Gastrocnemius medialis (tissue), 4 donors: ENCODE measurements around the gene HSPB9. TPM values are rescaled to one million over a fixed set of nuclear protein-coding genes. Genes with fewer than 3 reads are reported as not detected.
A peak's percentile ranks its signal among the peaks of the same experiment; 100 is the strongest.

Experiments
- ATAC-seq, 2 donors: fragments of 150-250 bp; one replicate each; pipeline ENCODE4 v1.9.1; 2016
- DNase-seq, 2 donors: peaks; one replicate each; pipeline ENCODE4 v3.0.0-alpha.2; 2019
- H3K27ac ChIP-seq, 4 donors: fragments of 200-600 bp; sonication (generic); 1 replicate in 1 of 4; 2 replicates in 3 of 4; pipeline ENCODE4 v1.5.1; 2016 to 2018; ENCODE audit warnings: mild to moderate bottlenecking in 2 of 4, moderate library complexity in 1 of 4
- H3K27me3 ChIP-seq, 3 donors: fragments of 200-600 bp; sonication (generic) in 2 of 3; 1 replicate in 1 of 3; 2 replicates in 2 of 3; pipeline versions ENCODE4 v1.5.1 to v1.6.0; 2016 to 2019; ENCODE audit warnings: mild to moderate bottlenecking in 1 of 3, moderate library complexity in 1 of 3
- H3K36me3 ChIP-seq, 2 donors: fragments of 200-600 bp; sonication (generic) in 1 of 2; one replicate each; pipeline ENCODE4 v1.5.1; 2017 to 2018
- H3K4me1 ChIP-seq, 2 donors: fragments of 200-600 bp; sonication (generic) in 1 of 2; one replicate each; pipeline ENCODE4 v1.5.1; 2016 to 2017; ENCODE audit warnings: mild to moderate bottlenecking in 2 of 2
- H3K4me3 ChIP-seq, 4 donors: fragments of 200-600 bp; sonication (generic) in 3 of 4; 1 replicate in 1 of 4; 2 replicates in 3 of 4; pipeline ENCODE4 v1.5.1; 2016 to 2019; ENCODE audit warnings: mild to moderate bottlenecking in 2 of 4
- H3K9me3 ChIP-seq, 3 donors: fragments of 200-600 bp; sonication (generic) in 2 of 3; 1 replicate in 1 of 3; 2 replicates in 2 of 3; pipeline ENCODE4 v1.5.1; 2016 to 2019
- POLR2A ChIP-seq, 2 donors: fragments of 450-650 bp; IDR thresholded peaks; one replicate each; pipeline ENCODE4 v1.6.1; 2017; ENCODE audit warnings: antibody characterized with exemption in 2 of 2, mild to moderate bottlenecking in 2 of 2, moderate library complexity in 2 of 2
- in situ Hi-C, 4 donors: fragments of 200-750 bp; cut with MboI; loops; one replicate each; pipeline versions ENCODE4 v1.15.0 to v1.8.0; 2017; ENCODE audit warnings: low sequenced_read_pairs in 4 of 4
- intact Hi-C: fragments of 100-400 bp; cut with DNase I; formaldehyde crosslinking; loops from one replicate; pipeline ENCODE4 v1.15.1; 2023; ENCODE audit warnings: low total_unique reads
- total RNA-seq, 4 donors: library from RNA; depleted of rRNA; stranded (reverse); fragments of >200 nt; gene quantifications; one replicate each; pipeline versions ENCODE4 v1.1.0 to v1.2.3, GENCODE V29; 2016
- TF ChIP-seq, protein P1 (sequence below), 5 experiments: fragments of 450-650 bp in 3 of 5; fragments of 200-600 bp in 2 of 5; sonication (generic) in 2 of 5; IDR thresholded peaks in 4 of 5; conservative IDR thresholded peaks in 1 of 5; 1 replicate in 4 of 5; 2 replicates in 1 of 5; pipeline ENCODE4 v1.5.1; 2016 to 2019; ENCODE audit warnings: antibody characterized with exemption in 5 of 5, mild to moderate bottlenecking in 3 of 5, moderate library complexity in 3 of 5

HSPB9 gene
- total RNA-seq, 4 donors from 2014 or later = not detected

DNA sequence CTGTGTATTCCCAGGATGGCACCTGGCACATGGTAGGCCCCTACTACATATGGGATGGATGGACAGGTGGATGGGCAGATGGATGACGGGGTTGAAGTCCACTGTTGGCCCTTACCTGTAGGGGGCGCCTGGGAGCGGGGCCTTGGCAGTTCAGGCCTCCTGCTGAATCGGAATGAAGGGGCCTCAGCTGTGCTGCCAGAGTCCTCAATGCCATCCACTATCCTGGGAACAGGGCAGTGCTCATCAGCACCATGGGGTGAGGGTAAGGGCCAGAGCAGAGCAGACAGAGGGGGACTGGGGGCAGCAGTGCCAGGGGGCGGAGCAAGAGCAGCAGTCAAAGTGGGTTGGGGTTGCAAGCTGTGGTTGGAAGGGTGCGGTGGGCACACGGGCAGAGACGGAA, 40.5 kb downstream of the HSPB9 start:
- Histone ChIP-seq H3K9me3 (no peaks in the 10 kb centered on the region), H3K27ac (no peak overlapping the region), H3K27me3 (no peaks in the 10 kb centered on the region), H3K4me1 (no peaks in the 10 kb centered on the region), H3K4me3 (no peak overlapping the region), H3K36me3 (no peaks in the 10 kb centered on the region)
- no peak for DNase-seq
- in situ Hi-C loops (no loop called here), intact Hi-C loops (no loop called here)
- TF ChIP-seq POLR2A (IDR thresholded peaks at IDR 0.05) = no peak
- TF ChIP-seq, protein P1, sequence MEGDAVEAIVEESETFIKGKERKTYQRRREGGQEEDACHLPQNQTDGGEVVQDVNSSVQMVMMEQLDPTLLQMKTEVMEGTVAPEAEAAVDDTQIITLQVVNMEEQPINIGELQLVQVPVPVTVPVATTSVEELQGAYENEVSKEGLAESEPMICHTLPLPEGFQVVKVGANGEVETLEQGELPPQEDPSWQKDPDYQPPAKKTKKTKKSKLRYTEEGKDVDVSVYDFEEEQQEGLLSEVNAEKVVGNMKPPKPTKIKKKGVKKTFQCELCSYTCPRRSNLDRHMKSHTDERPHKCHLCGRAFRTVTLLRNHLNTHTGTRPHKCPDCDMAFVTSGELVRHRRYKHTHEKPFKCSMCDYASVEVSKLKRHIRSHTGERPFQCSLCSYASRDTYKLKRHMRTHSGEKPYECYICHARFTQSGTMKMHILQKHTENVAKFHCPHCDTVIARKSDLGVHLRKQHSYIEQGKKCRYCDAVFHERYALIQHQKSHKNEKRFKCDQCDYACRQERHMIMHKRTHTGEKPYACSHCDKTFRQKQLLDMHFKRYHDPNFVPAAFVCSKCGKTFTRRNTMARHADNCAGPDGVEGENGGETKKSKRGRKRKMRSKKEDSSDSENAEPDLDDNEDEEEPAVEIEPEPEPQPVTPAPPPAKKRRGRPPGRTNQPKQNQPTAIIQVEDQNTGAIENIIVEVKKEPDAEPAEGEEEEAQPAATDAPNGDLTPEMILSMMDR (IDR thresholded peaks at IDR 0.05 in 4 of 5, conservative IDR thresholded peaks at IDR 0.05 in 1 of 5) = peak in 1 of 5 experiments; percentile 28
- ATAC-seq = no peak

DNA sequence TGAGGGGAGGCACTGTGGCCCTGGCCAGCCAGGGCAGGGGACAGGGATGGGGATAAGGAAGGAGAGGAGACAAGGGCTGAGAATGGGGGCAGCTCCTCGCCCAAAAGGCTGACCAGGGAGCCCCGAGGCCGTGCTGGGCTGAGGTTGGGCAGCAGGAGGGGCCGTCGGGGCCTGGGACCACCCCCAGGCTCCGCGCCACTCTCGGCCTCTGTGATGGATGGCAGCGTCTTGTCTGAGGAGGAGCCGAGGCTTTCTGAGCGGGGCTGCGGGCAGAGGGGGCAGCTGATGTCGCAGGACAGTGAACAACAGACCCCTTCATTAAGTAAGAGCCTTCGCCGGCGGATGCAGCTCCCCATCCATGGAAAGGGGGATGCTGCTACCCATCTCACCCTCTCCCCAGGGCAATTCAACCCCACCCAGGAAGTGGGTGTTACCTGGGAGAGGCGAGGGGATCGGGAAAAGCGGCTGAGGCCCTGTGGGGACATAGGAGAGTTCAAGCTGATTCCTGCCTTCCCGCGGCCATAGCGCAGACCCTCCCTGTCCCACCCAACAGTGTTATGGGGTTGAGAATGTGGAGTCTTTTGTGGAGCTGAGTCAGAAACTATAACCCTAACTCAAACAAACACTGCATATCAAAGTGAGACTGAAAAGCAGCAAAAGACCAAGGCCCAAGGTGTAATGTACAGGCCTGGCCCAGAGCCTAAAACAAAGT, 41.2 kb downstream of the HSPB9 start:
- H3K36me3 ChIP-seq = no peaks in the 10 kb centered on the region
- no peaks in the 10 kb centered on the region for H3K9me3 ChIP-seq
- H3K27ac ChIP-seq = no peak overlapping the region
- DNase-seq = no peak
- in situ Hi-C loops (no loop called here), intact Hi-C loops (no loop called here)
- TF ChIP-seq POLR2A (IDR thresholded peaks at IDR 0.05) = no peak
- TF ChIP-seq, protein P1 (IDR thresholded peaks at IDR 0.05 in 4 of 5, conservative IDR thresholded peaks at IDR 0.05 in 1 of 5) = no peak
- no peak overlapping the region for H3K4me3 ChIP-seq
- H3K4me1 ChIP-seq = no peaks in the 10 kb centered on the region
- H3K27me3 ChIP-seq = no peaks in the 10 kb centered on the region
- no peak for ATAC-seq

DNA sequence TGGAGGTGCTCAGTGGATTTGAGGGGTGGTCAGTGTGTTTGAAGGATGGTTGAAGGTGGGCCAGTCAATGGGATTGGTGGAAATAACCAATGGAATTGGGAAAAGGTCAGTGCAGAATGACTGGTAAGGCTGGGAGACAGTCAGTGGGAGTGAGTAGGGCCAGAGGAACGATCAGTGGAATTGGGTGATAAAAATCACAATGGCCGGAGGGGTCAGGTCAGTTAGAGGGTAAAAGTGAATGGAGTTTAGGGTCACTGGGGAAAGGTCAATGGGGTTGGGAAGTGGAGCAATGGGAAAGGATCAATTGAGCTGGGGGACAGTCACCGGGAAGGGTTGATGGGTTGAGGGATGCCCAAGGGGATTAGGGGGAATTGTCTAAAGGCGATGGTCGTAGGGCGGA, 43.1 kb downstream of the HSPB9 start:
- no peaks in the 10 kb centered on the region for H3K27me3 ChIP-seq
- in situ Hi-C loops = no loop called here
- intact Hi-C loops = no loop called here

DNA sequence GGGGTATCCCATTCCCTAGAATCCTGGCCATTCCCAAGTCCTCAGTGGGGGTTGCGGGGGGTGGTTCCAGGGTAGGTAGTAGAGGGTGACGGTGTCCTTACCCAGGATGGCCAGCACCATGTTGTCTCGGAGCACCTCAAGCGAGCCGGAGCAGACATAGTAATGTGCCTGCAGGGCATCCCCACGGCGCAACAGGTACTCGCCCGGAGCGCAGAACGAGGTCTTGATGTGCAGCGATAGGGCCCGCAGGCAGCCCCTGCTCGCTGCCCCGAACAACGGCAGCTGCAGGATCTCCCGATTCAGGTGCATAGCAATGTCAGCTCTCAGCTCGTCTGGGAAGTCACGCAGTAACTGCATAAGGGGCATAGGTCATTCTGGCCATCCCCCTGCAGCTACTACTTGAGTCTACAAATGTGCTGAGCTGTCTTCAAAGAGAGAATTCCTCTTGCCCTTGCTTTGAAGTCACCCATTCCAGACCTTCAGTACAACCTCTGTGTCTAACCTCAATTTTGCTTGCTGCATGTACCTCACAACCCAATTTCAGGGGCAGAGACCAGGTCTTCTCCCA, 43.7 kb downstream of the HSPB9 start:
- TF ChIP-seq, protein P1 (IDR thresholded peaks at IDR 0.05 in 4 of 5, conservative IDR thresholded peaks at IDR 0.05 in 1 of 5) = no peak
- TF ChIP-seq POLR2A (IDR thresholded peaks at IDR 0.05) = no peak
- Histone ChIP-seq H3K4me1 (no peaks in the 10 kb centered on the region), H3K36me3 (no peaks in the 10 kb centered on the region), H3K27ac (no peak overlapping the region), H3K9me3 (no peaks in the 10 kb centered on the region), H3K4me3 (no peak overlapping the region), H3K27me3 (no peaks in the 10 kb centered on the region)
- in situ Hi-C loops (no loop called here), intact Hi-C loops (no loop called here)
- ATAC-seq = no peak
- DNase-seq = no peak

More for the DNA sequence above, 43.1 kb downstream of the HSPB9 start:
- Histone ChIP-seq H3K4me1 (no peaks in the 10 kb centered on the region), H3K9me3 (no peaks in the 10 kb centered on the region), H3K4me3 (no peak overlapping the region), H3K27ac (no peak overlapping the region), H3K36me3 (no peaks in the 10 kb centered on the region)
- TF ChIP-seq POLR2A (IDR thresholded peaks at IDR 0.05) = no peak
- TF ChIP-seq, protein P1 (IDR thresholded peaks at IDR 0.05 in 4 of 5, conservative IDR thresholded peaks at IDR 0.05 in 1 of 5) = no peak
- no peak for DNase-seq
- no peak for ATAC-seq
